HepG2 (cell line): ENCODE data around the gene PLD1. TPM values are rescaled to one million over a fixed set of nuclear protein-coding genes. Genes with fewer than 3 reads are reported as not detected.

Experiments
- BRD4 ChIP-seq: sonication (generic); formaldehyde crosslinking; IDR thresholded peaks from 2 replicates; pipeline ENCODE4 v1.4.0; 2020; ENCODE audit warnings: missing genetic modification reagents
- CBFB ChIP-seq: sonication (generic); formaldehyde crosslinking; IDR thresholded peaks from 2 replicates; pipeline ENCODE4 v1.4.0; 2020; ENCODE audit warnings: missing genetic modification reagents
- CBX1 ChIP-seq: IDR thresholded peaks from one replicate; pipeline ENCODE4 v1.6.1; 2016; ENCODE audit warnings: antibody characterized with exemption, low read depth
- ETV5 ChIP-seq: IDR thresholded peaks from 2 replicates; pipeline ENCODE4 v1.6.1; 2018; ENCODE audit warnings: missing biosample characterization, missing genetic modification reagents, inconsistent platforms, borderline replicate concordance
- FLYWCH1 ChIP-seq: sonication (generic); formaldehyde crosslinking; IDR thresholded peaks from 2 replicates; pipeline ENCODE4 v1.8.1; 2023; ENCODE audit warnings: mild to moderate bottlenecking, missing genetic modification reagents
- FOXC1 ChIP-seq: sonication (generic); formaldehyde crosslinking; IDR thresholded peaks from 2 replicates; pipeline ENCODE4 v1.8.0; 2022; ENCODE audit warnings: mild to moderate bottlenecking, missing genetic modification reagents, borderline replicate concordance
- FOXP4 ChIP-seq: sonication (generic); formaldehyde crosslinking; IDR thresholded peaks from 2 replicates; pipeline ENCODE4 v1.4.0; 2020; ENCODE audit warnings: missing genetic modification reagents
- GZF1 ChIP-seq: sonication (generic); formaldehyde crosslinking; IDR thresholded peaks from 2 replicates; pipeline ENCODE4 v1.5.1; 2020; ENCODE audit warnings: mild to moderate bottlenecking, missing genetic modification reagents
- KDM4B ChIP-seq: sonication (generic); formaldehyde crosslinking; IDR thresholded peaks from 2 replicates; pipeline ENCODE4 v1.4.0; 2020; ENCODE audit warnings: missing genetic modification reagents
- KDM5B ChIP-seq: sonication (generic); formaldehyde crosslinking; IDR thresholded peaks from 2 replicates; pipeline ENCODE4 v1.4.0; 2020; ENCODE audit warnings: missing genetic modification reagents, mild to moderate bottlenecking, borderline replicate concordance
- MBD4 ChIP-seq: IDR thresholded peaks from 2 replicates; pipeline ENCODE4 v1.6.1; 2012; ENCODE audit warnings: low read length, inconsistent platforms, borderline replicate concordance
- MXD3 ChIP-seq: IDR thresholded peaks from 2 replicates; pipeline ENCODE4 v1.6.1; 2016; ENCODE audit warnings: mild to moderate bottlenecking, missing biosample characterization, missing genetic modification reagents
- STAT6 ChIP-seq: sonication (generic); formaldehyde crosslinking; IDR thresholded peaks from 2 replicates; pipeline ENCODE4 v1.4.0; 2020; ENCODE audit warnings: missing genetic modification reagents, mild to moderate bottlenecking, borderline replicate concordance
- TAF15 ChIP-seq: fragments of 200-400 bp; formaldehyde crosslinking; IDR thresholded peaks from one replicate; pipeline ENCODE4 v1.6.1; 2018; ENCODE audit warnings: mild to moderate bottlenecking, low read depth, low read length; ENCODE audit not compliant: poor library complexity, severe bottlenecking
- TOE1 ChIP-seq: sonication (generic); formaldehyde crosslinking; IDR thresholded peaks from 2 replicates; pipeline ENCODE4 v1.4.0; 2020; ENCODE audit warnings: mild to moderate bottlenecking, missing genetic modification reagents
- ZC3H4 ChIP-seq: sonication (generic); formaldehyde crosslinking; IDR thresholded peaks from 2 replicates; pipeline ENCODE4 v1.4.0; 2020; ENCODE audit warnings: missing genetic modification reagents, borderline replicate concordance
- ZFAT ChIP-seq: sonication (generic); formaldehyde crosslinking; conservative IDR thresholded peaks from 2 replicates; pipeline ENCODE4 v1.8.1; 2023; ENCODE audit warnings: missing genetic modification reagents, inconsistent platforms
- ZNF124 ChIP-seq: sonication (generic); formaldehyde crosslinking; IDR thresholded peaks from 2 replicates; pipeline ENCODE4 v1.4.0; 2020; ENCODE audit warnings: missing genetic modification reagents
- ZNF225 ChIP-seq: sonication (generic); formaldehyde crosslinking; IDR thresholded peaks from 2 replicates; pipeline ENCODE4 v1.4.0; 2020; ENCODE audit warnings: mild to moderate bottlenecking, missing genetic modification reagents
- ZNF234 ChIP-seq: sonication (generic); formaldehyde crosslinking; conservative IDR thresholded peaks from 2 replicates; pipeline ENCODE4 v1.5.1; 2020; ENCODE audit warnings: mild to moderate bottlenecking, missing genetic modification reagents
- ZNF251 ChIP-seq: sonication (generic); formaldehyde crosslinking; IDR thresholded peaks from 2 replicates; pipeline ENCODE4 v1.9.0; 2021; ENCODE audit warnings: mild to moderate bottlenecking, missing genetic modification reagents
- ZNF367 ChIP-seq: sonication (generic); formaldehyde crosslinking; IDR thresholded peaks from 2 replicates; pipeline ENCODE4 v1.4.0; 2020; ENCODE audit warnings: missing genetic modification reagents, borderline replicate concordance
- ZNF484 ChIP-seq: sonication (generic); formaldehyde crosslinking; IDR thresholded peaks from 2 replicates; pipeline ENCODE4 v1.5.1; 2020; ENCODE audit warnings: mild to moderate bottlenecking, low read depth, missing genetic modification reagents, borderline replicate concordance
- ZNF788 ChIP-seq: sonication (generic); formaldehyde crosslinking; IDR thresholded peaks from 2 replicates; pipeline ENCODE4 v1.5.0; 2020; ENCODE audit warnings: mild to moderate bottlenecking, missing genetic modification reagents, borderline replicate concordance
- polyA plus RNA-seq, 8 experiments: library from polyadenylated mRNA; depleted of rRNA in 3 of 8; stranded (reverse) in 7 of 8; unstranded in 1 of 8; fragments of >200 nt; fragmentation: Illumina TruSeq in 4 of 8; extraction: Trizol in 4 of 8; gene quantifications; 2 replicates each; pipeline versions ENCODE4 v1.2.1 to v1.2.3, GENCODE V29; 2011 to 2016; ENCODE audit warnings: low read depth in 4 of 8, missing spikeins in 1 of 8, mixed read lengths in 1 of 8; ENCODE audit not compliant: insufficient read depth in 1 of 8
- total RNA-seq, 5 experiments: library from RNA; depleted of rRNA; stranded (reverse); fragments of >200 nt; fragmentation: Illumina TruSeq; extraction: Trizol; gene quantifications; 2 replicates each; pipeline ENCODE4 v1.2.3, GENCODE V29; 2016; ENCODE audit warnings: low read depth in 1 of 5

The PLD1 gene
- total and polyA plus RNA-seq, 2 of the 13 experiments (the other 11 are each of a cell fraction or from before 2014, with no cell fraction given): 27.1 to 59.4 TPM

GRCh38 chr3:171840811-171841619 is 30.7 kb upstream of the PLD1 start (continued):
- peak; percentile 45; the same call in 1 of the 2 replicates for TF ChIP-seq GZF1
- TF ChIP-seq ZNF234 (CRISPR knock-in tag): no peak
- TF ChIP-seq BRD4 (CRISPR knock-in tag): peak; percentile 95
- no peak for TF ChIP-seq FOXC1 (CRISPR knock-in tag)
- no peak for TF ChIP-seq ZNF225
- no peak for TF ChIP-seq ZC3H4
- TF ChIP-seq ETV5 (CRISPR knock-in tag): peak; percentile 78; the same call in 1 of the 2 replicates
- 0 out of 2 replicates have a peak, but pooled peaks have one; percentile 42 for TF ChIP-seq ZNF124 (CRISPR knock-in tag)
- TF ChIP-seq TAF15: no peak
- TF ChIP-seq MBD4: peak; percentile 98
- no peak for TF ChIP-seq ZFAT
- TF ChIP-seq MXD3: peak; percentile 58; the same call in 1 of the 2 replicates
- TF ChIP-seq CBX1: no peak
- TF ChIP-seq ZNF788 (CRISPR knock-in tag): no peak
- TF ChIP-seq FLYWCH1 (CRISPR knock-in tag): 0 out of 2 replicates have a peak, but pooled peaks have one; percentile 41
- TF ChIP-seq STAT6: peak; percentile 96
- no peak for TF ChIP-seq KDM5B (CRISPR knock-in tag)
- peak; percentile 98 for TF ChIP-seq FOXP4
- no peak for TF ChIP-seq TOE1 (CRISPR knock-in tag)
- TF ChIP-seq ZNF367 (CRISPR knock-in tag): no peak
- no peak for TF ChIP-seq ZNF251 (CRISPR knock-in tag)
- no peak for TF ChIP-seq ZNF484 (CRISPR knock-in tag)
- TF ChIP-seq KDM4B (CRISPR knock-in tag): 0 out of 2 replicates have a peak, but pooled peaks have one; percentile 45
- TF ChIP-seq CBFB (CRISPR knock-in tag): no peak; the same call in 1 of the 2 replicates
